HG03439 (cell line): ENCODE measurements around the gene SDSL.

Source experiments
- ATAC-seq: cut with Tn5 transposase; IDR thresholded peaks from one replicate; pipeline ENCODE4 v1.9.1; 2021; ENCODE audit warnings: mild to moderate bottlenecking, moderate library complexity; ENCODE audit not compliant: unreplicated experiment

SDSL gene

GRCh38 chr12:113477842-113478215 is 55.6 kb downstream of the SDSL start:
- no peak for ATAC-seq

- no peak for ATAC-seq
Measured at GRCh38 chr12:113478351-113479011, 56.3 kb downstream of the SDSL start.

- no peak for ATAC-seq
Measured at GRCh38 chr12:113479216-113479589, 57.0 kb downstream of the SDSL start.

GRCh38 chr12:113479590-113480335 is 57.6 kb downstream of the SDSL start:
- ATAC-seq: no peak

GRCh38 chr12:113480336-113480971 is 58.3 kb downstream of the SDSL start:
- ATAC-seq: no peak

- no peak for ATAC-seq
Measured at GRCh38 chr12:113482334-113482733, 60.2 kb downstream of the SDSL start.

GRCh38 chr12:113485330-113485729 is 63.1 kb downstream of the SDSL start:
- no peak for ATAC-seq

- no peak for ATAC-seq
Measured at GRCh38 chr12:113486722-113487121, 64.5 kb downstream of the SDSL start.
